K562 (cell line): Measurements from ENCODE around the gene PTGES3. TPM values are rescaled to one million over a fixed set of nuclear protein-coding genes. Genes with fewer than 3 reads are reported as not detected.

Experiments used
- CREM ChIP-seq: IDR thresholded peaks from 2 replicates; pipeline ENCODE4 v1.6.1; 2014; ENCODE audit warnings: antibody characterized with exemption, low read depth
- IRF9 ChIP-seq: fragments of 450-650 bp; IDR thresholded peaks from 2 replicates; pipeline ENCODE4 v1.6.1; 2016; ENCODE audit warnings: missing biosample characterization, missing genetic modification characterization
- KLF10 ChIP-seq: fragments of 250-450 bp; sonication (Bioruptor Pico); IDR thresholded peaks from 2 replicates; pipeline ENCODE4 v1.6.1; 2021; ENCODE audit warnings: matching md5 sums
- MEF2D ChIP-seq: conservative IDR thresholded peaks from 2 replicates; pipeline ENCODE4 v1.6.1; 2016; ENCODE audit warnings: low read depth, missing genetic modification characterization, missing compliant biosample characterization
- NFRKB ChIP-seq: fragments of 450-650 bp; IDR thresholded peaks from 2 replicates; pipeline ENCODE4 v1.6.1; 2016; ENCODE audit warnings: low read depth
- NR2C2 ChIP-seq, 2 experiments: fragments of 200-800 bp in 1 of 2; sonication (Bioruptor generic) in 1 of 2; sonication (generic) in 1 of 2; formaldehyde crosslinking in 1 of 2; IDR thresholded peaks; 2 replicates each; pipeline versions ENCODE4 v1.6.1 to v1.8.0; 2016 to 2022; ENCODE audit warnings: mild to moderate bottlenecking in 1 of 2, missing compliant biosample characterization in 1 of 2, missing genetic modification characterization in 1 of 2, missing genetic modification reagents in 1 of 2
- PML ChIP-seq: IDR thresholded peaks from 2 replicates; pipeline ENCODE4 v1.6.1; 2012; ENCODE audit warnings: low read length, inconsistent platforms
- POLR2A ChIP-seq: fragments of 450-650 bp; conservative IDR thresholded peaks from 2 replicates; pipeline ENCODE4 v1.6.1; 2016
- ZNF277 ChIP-seq: fragments of 250-450 bp; sonication (Bioruptor Pico); IDR thresholded peaks from 2 replicates; pipeline ENCODE4 v1.8.0; 2022; ENCODE audit warnings: inconsistent platforms, mild to moderate bottlenecking, moderate library complexity, borderline replicate concordance
- ZNF3 ChIP-seq: fragments of 250-450 bp; sonication (Bioruptor Pico); IDR thresholded peaks from 2 replicates; pipeline ENCODE4 v1.5.0; 2021; ENCODE audit warnings: mild to moderate bottlenecking, moderate library complexity
- polyA plus RNA-seq, 8 experiments: library from polyadenylated mRNA; depleted of rRNA in 4 of 8; stranded (reverse) in 5 of 8; unstranded in 3 of 8; fragments of >200 nt; fragmentation: Nextera tagmentation in 2 of 8; fragmentation: Illumina TruSeq in 1 of 8; extraction: Ambion mirVana in 2 of 8; extraction: Trizol in 1 of 8; gene quantifications; 2 replicates each; pipeline versions ENCODE4 v1.2.1 to v1.2.3, GENCODE V29; 2011 to 2014; ENCODE audit warnings: inconsistent platforms in 1 of 8, missing spikeins in 1 of 8
- total RNA-seq, 7 experiments: library from RNA; depleted of rRNA in 6 of 7; stranded (reverse); fragments of >200 nt in 6 of 7; fragmentation: Illumina TruSeq in 2 of 7; extraction: Trizol in 2 of 7; gene quantifications; 2 replicates each; pipeline versions ENCODE4 v1.2.1 to v1.2.3, GENCODE V29; 2011 to 2021; ENCODE audit warnings: low replicate concordance in 1 of 7
- TF ChIP-seq, protein P1 (sequence below): fragments of 450-650 bp; conservative IDR thresholded peaks from 2 replicates; pipeline ENCODE4 v1.6.1; 2016; ENCODE audit warnings: missing genetic modification characterization, low read depth, mild to moderate bottlenecking, missing compliant biosample characterization, moderate library complexity
- TF ChIP-seq, protein P2 (sequence below): conservative IDR thresholded peaks from 2 replicates; pipeline ENCODE4 v1.6.1; 2011; ENCODE audit warnings: low read depth, mild to moderate bottlenecking, low read length; ENCODE audit not compliant: control insufficient read depth
- TF ChIP-seq, protein P3 (sequence below), 2 experiments: IDR thresholded peaks; 2 replicates each; pipeline ENCODE4 v1.6.1; 2011; ENCODE audit warnings: borderline replicate concordance in 1 of 2, control low read depth in 1 of 2, low read depth in 1 of 2, low read length in 1 of 2, mild to moderate bottlenecking in 1 of 2, mixed read lengths in 1 of 2, moderate library complexity in 1 of 2; ENCODE audit not compliant: insufficient read depth in 1 of 2, insufficient read length in 1 of 2, poor library complexity in 1 of 2, severe bottlenecking in 1 of 2; ENCODE audit errors: extremely low read depth in 1 of 2
- TF ChIP-seq, protein P4 (sequence below): fragments of 250-450 bp; sonication (Bioruptor Pico); IDR thresholded peaks from 2 replicates; pipeline ENCODE4 v1.8.0; 2021; ENCODE audit warnings: moderate library complexity, mild to moderate bottlenecking, inconsistent platforms

Gene PTGES3
- total and polyA plus RNA-seq, 9 of the 15 experiments (the other 6 are each of a cell fraction or from before 2014, with no cell fraction given) = 163 to 501 (median 213) TPM

GRCh38 chr12:56688846-56689109 is 694 bp upstream of the PTGES3 start (continued):
- TF ChIP-seq, protein P1, sequence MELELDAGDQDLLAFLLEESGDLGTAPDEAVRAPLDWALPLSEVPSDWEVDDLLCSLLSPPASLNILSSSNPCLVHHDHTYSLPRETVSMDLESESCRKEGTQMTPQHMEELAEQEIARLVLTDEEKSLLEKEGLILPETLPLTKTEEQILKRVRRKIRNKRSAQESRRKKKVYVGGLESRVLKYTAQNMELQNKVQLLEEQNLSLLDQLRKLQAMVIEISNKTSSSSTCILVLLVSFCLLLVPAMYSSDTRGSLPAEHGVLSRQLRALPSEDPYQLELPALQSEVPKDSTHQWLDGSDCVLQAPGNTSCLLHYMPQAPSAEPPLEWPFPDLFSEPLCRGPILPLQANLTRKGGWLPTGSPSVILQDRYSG (tag) = no peak
- TF ChIP-seq POLR2A = no peak; the same call in none of the 2 replicates
- TF ChIP-seq PML = no peak; the same call in 1 of the 2 replicates
- TF ChIP-seq ZNF277 = no peak
- no peak for TF ChIP-seq MEF2D (tag)
- no peak for TF ChIP-seq NR2C2 (CRISPR knock-in tag; IDR thresholded peaks at IDR 0.05)
- TF ChIP-seq NR2C2 (tag; IDR thresholded peaks at IDR 0.05) = peak; percentile 8; the same call in 1 of the 2 replicates
- no peak for TF ChIP-seq ZNF3
- no peak for TF ChIP-seq IRF9
- TF ChIP-seq CREM = no peak
- TF ChIP-seq, protein P2, sequence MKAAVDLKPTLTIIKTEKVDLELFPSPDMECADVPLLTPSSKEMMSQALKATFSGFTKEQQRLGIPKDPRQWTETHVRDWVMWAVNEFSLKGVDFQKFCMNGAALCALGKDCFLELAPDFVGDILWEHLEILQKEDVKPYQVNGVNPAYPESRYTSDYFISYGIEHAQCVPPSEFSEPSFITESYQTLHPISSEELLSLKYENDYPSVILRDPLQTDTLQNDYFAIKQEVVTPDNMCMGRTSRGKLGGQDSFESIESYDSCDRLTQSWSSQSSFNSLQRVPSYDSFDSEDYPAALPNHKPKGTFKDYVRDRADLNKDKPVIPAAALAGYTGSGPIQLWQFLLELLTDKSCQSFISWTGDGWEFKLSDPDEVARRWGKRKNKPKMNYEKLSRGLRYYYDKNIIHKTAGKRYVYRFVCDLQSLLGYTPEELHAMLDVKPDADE = no peak
- TF ChIP-seq KLF10 (CRISPR knock-in tag) = 0 out of 2 replicates have a peak, but pooled peaks have one; percentile 39
- TF ChIP-seq NFRKB = peak; percentile 90
- TF ChIP-seq, protein P3, sequence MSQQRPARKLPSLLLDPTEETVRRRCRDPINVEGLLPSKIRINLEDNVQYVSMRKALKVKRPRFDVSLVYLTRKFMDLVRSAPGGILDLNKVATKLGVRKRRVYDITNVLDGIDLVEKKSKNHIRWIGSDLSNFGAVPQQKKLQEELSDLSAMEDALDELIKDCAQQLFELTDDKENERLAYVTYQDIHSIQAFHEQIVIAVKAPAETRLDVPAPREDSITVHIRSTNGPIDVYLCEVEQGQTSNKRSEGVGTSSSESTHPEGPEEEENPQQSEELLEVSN (IDR thresholded peaks at IDR 0.05; ENCODE audit: borderline replicate concordance in 1 of 2, extremely low read depth in 1 of 2, insufficient read depth in 1 of 2, insufficient read length in 1 of 2, low read depth in 1 of 2, low read length in 1 of 2, poor library complexity in 1 of 2, severe bottlenecking in 1 of 2) = no peak
- TF ChIP-seq, protein P4, sequence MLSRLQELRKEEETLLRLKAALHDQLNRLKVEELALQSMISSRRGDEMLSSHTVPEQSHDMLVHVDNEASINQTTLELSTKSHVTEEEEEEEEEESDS (CRISPR knock-in tag) = no peak
